AG04449 (cell line): ENCODE results near the gene NOL11.

Experiments used
- CTCF ChIA-PET: fragments of 350-600 bp; formaldehyde crosslinking; extraction: SDS; loops from one replicate; lab custom pipeline; 2021; ENCODE audit warnings: antibody characterized with exemption; lab: Yijun Ruan, JAX
- POLR2A ChIA-PET: fragments of 400-600, 350-600 bp; formaldehyde crosslinking; extraction: SDS; loops from one replicate; lab custom pipeline; 2020; ENCODE audit warnings: antibody characterized with exemption, inconsistent platforms; lab: Yijun Ruan, JAX
- DNase-seq: peaks from one replicate; pipeline ENCODE4 v3.0.0-alpha.2; 2010; ENCODE audit warnings: low read depth, low spot score
- H3K4me3 ChIP-seq: 2 replicates; pipeline ENCODE4 v1.5.1; 2011; ENCODE audit warnings: low read depth, mild to moderate bottlenecking, control low read depth, low read length
- CTCF ChIP-seq: IDR thresholded peaks from one replicate; pipeline ENCODE4 v1.5.1; 2011; ENCODE audit warnings: mild to moderate bottlenecking, moderate library complexity, low read length, control low read depth, inconsistent platforms; ENCODE audit not compliant: insufficient read depth; ENCODE audit errors: missing control alignments

Gene NOL11

GRCh38 chr17:67679225-67679624 is 38.5 kb upstream of the NOL11 start:
- POLR2A ChIA-PET, result no interaction called here

GRCh38 chr17:67679721-67680120 is 38.0 kb upstream of the NOL11 start:
- no peak overlapping the region for H3K4me3 ChIP-seq
- ChIA-PET POLR2A (no interaction called here), CTCF (interaction anchor here (1.4 kb wide), 1 partner anchor 10 kb away, joined by 3 read pairs; no protein-coding TSS in a partner anchor)
- no peak for DNase-seq
- no peak for TF ChIP-seq CTCF

More at GRCh38 chr17:67679225-67679624, 38.5 kb upstream of the NOL11 start:
- no peak for DNase-seq
- H3K4me3 ChIP-seq, result no peak overlapping the region
- TF ChIP-seq CTCF, result no peak
- CTCF ChIA-PET, result interaction anchor here (0.9 to 1.4 kb wide), 2 partner anchors 11 to 304 kb away, joined by 3 to 4 read pairs; no protein-coding TSS in a partner anchor

- CTCF ChIA-PET, result interaction anchor here (1.4 to 1.7 kb wide), 2 partner anchors 9 to 305 kb away, joined by 4 to 7 read pairs; no protein-coding TSS in a partner anchor
- TF ChIP-seq CTCF, result no peak
Measured at GRCh38 chr17:67680445-67681224, 37.1 kb upstream of the NOL11 start.

GRCh38 chr17:67682196-67682595 is 35.5 kb upstream of the NOL11 start:
- no peak for DNase-seq
- H3K4me3 ChIP-seq, result no peak overlapping the region
- POLR2A ChIA-PET, result no interaction called here
- TF ChIP-seq CTCF, result no peak
- CTCF ChIA-PET, result interaction anchor here (0.6 to 1.1 kb wide), 4 partner anchors 295 to 310 kb away, joined by 3 to 5 read pairs (median 3); no protein-coding TSS in a partner anchor

More at GRCh38 chr17:67680445-67681224, 37.1 kb upstream of the NOL11 start:
- no peak overlapping the region for H3K4me3 ChIP-seq
- no peak for DNase-seq
- POLR2A ChIA-PET, result no interaction called here

- TF ChIP-seq CTCF, result no peak
- CTCF ChIA-PET, result interaction anchor here (0.9 to 1.4 kb wide), 2 partner anchors 307 to 311 kb away, joined by 3 to 4 read pairs; no protein-coding TSS in a partner anchor
- H3K4me3 ChIP-seq, result no peak overlapping the region
- no peak for DNase-seq
- POLR2A ChIA-PET, result no interaction called here
Measured at GRCh38 chr17:67685351-67685750, 32.4 kb upstream of the NOL11 start.

GRCh38 chr17:67686241-67686640 is 31.5 kb upstream of the NOL11 start:
- ChIA-PET CTCF (interaction anchor here (1.0 to 3.2 kb wide), 8 partner anchors 9 to 312 kb away, joined by 4 to 69 read pairs (median 8); no protein-coding TSS in a partner anchor), POLR2A (no interaction called here)
- DNase-seq, result no peak
- no peak for TF ChIP-seq CTCF
- no peak overlapping the region for H3K4me3 ChIP-seq
